ENCODE data around the gene GABRB1.

Gene GABRB1

GRCh38 chr4:47219586-47219985 is 188.2 kb downstream of the GABRB1 start:
- no peak overlapping the region for H3K27ac ChIP-seq (ENCODE audit: low read length)
- no peaks in the 10 kb centered on the region for H3K4me1 ChIP-seq (ENCODE audit: low read length)
- H3F3A ChIP-seq (ENCODE audit: insufficient read depth, low read length) = no peaks in the 10 kb centered on the region
- no peak overlapping the region for H2AFZ ChIP-seq (ENCODE audit: low read length)
- no peaks in the 10 kb centered on the region for H4K20me1 ChIP-seq (ENCODE audit: insufficient read depth, low read length)
- no peak for DNase-seq
- no peaks in the 10 kb centered on the region for H3K9me2 ChIP-seq (replicated peaks; ENCODE audit: insufficient read depth, low read length)
- H3K9ac ChIP-seq (ENCODE audit: low read length) = no peak overlapping the region
- H3K79me2 ChIP-seq (ENCODE audit: low read length) = no peaks in the 10 kb centered on the region
- no peaks in the 10 kb centered on the region for H3K36me3 ChIP-seq (replicated peaks; ENCODE audit: insufficient read depth, low read length)
- no peaks in the 10 kb centered on the region for H3K9me3 ChIP-seq (replicated peaks; ENCODE audit: insufficient read depth, low read length)
- H3K4me3 ChIP-seq (ENCODE audit: low read length) = no peak overlapping the region
- TF ChIP-seq, protein P1, sequence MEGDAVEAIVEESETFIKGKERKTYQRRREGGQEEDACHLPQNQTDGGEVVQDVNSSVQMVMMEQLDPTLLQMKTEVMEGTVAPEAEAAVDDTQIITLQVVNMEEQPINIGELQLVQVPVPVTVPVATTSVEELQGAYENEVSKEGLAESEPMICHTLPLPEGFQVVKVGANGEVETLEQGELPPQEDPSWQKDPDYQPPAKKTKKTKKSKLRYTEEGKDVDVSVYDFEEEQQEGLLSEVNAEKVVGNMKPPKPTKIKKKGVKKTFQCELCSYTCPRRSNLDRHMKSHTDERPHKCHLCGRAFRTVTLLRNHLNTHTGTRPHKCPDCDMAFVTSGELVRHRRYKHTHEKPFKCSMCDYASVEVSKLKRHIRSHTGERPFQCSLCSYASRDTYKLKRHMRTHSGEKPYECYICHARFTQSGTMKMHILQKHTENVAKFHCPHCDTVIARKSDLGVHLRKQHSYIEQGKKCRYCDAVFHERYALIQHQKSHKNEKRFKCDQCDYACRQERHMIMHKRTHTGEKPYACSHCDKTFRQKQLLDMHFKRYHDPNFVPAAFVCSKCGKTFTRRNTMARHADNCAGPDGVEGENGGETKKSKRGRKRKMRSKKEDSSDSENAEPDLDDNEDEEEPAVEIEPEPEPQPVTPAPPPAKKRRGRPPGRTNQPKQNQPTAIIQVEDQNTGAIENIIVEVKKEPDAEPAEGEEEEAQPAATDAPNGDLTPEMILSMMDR (IDR thresholded peaks at IDR 0.05; ENCODE audit: low read length) = no peak
- TF ChIP-seq EZH2 (optimal IDR thresholded peaks at IDR 0.05; ENCODE audit: low read depth, low read length) (no peak), EZH2phosphoT487 (IDR thresholded peaks at IDR 0.05; ENCODE audit: low read length) (no peak)
- H3K27me3 ChIP-seq (replicated peaks; ENCODE audit: insufficient read depth, low read length) = no peaks in the 10 kb centered on the region
- no peak overlapping the region for H3K4me2 ChIP-seq (ENCODE audit: low read depth, low read length)

DNA sequence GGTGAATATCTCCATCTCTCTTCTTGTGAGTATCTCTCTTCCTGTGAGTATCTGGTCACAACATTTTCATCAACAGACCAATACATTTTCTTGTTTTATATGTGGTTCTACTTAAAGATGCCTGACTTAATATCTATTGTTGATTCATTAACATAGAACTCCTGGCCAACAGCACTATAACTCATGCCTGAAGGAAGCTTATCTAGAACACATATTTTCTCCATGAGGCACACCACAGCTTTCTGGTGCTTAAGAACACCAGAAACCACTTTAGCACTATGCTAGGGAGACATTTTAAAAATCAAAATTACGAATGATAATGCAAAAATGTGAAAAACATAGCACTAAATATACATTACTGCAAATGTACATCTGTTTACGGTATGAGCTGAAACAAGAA is 190.4 kb downstream of the GABRB1 start:
- Histone ChIP-seq H3K79me2 (ENCODE audit: low read length) (no peaks in the 10 kb centered on the region), H3K9ac (ENCODE audit: low read length) (no peak overlapping the region), H3K27me3 (replicated peaks; ENCODE audit: insufficient read depth, low read length) (no peaks in the 10 kb centered on the region), H3K36me3 (replicated peaks; ENCODE audit: insufficient read depth, low read length) (no peaks in the 10 kb centered on the region), H2AFZ (ENCODE audit: low read length) (no peak overlapping the region), H3K9me2 (replicated peaks; ENCODE audit: insufficient read depth, low read length) (no peaks in the 10 kb centered on the region), H4K20me1 (ENCODE audit: insufficient read depth, low read length) (no peaks in the 10 kb centered on the region), H3K27ac (ENCODE audit: low read length) (no peak overlapping the region), H3K9me3 (replicated peaks; ENCODE audit: insufficient read depth, low read length) (no peaks in the 10 kb centered on the region), H3K4me1 (ENCODE audit: low read length) (no peaks in the 10 kb centered on the region), H3F3A (ENCODE audit: insufficient read depth, low read length) (no peaks in the 10 kb centered on the region), H3K4me2 (ENCODE audit: low read depth, low read length) (no peak overlapping the region), H3K4me3 (ENCODE audit: low read length) (no peak overlapping the region)
- no peak for TF ChIP-seq EZH2 (optimal IDR thresholded peaks at IDR 0.05; ENCODE audit: low read depth, low read length)
- no peak for TF ChIP-seq EZH2phosphoT487 (IDR thresholded peaks at IDR 0.05; ENCODE audit: low read length)
- TF ChIP-seq, protein P1 (IDR thresholded peaks at IDR 0.05; ENCODE audit: low read length) = no peak
- DNase-seq = no peak

DNA sequence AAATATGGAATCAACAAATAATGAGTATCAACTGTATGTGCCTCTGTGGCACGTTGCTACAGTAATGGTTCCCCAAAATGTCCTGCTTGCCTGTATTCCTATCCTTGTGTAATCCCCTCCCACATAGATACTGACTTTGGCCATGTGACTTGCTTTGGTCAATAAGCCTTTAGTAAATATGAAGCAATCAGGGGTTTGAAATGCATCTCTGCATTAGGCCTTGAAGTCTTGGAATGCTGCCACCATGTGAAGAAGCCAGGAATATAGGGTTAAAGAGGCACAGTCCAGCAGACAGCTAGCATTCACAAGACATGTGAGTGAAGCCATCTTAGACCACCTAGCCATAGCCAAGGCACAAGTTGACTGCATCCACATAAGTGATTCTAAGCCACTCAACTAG is 190.9 kb downstream of the GABRB1 start:
- no peak overlapping the region for H3K4me2 ChIP-seq (ENCODE audit: low read depth, low read length)

More for the DNA sequence above, 190.9 kb downstream of the GABRB1 start:
- no peaks in the 10 kb centered on the region for H4K20me1 ChIP-seq (ENCODE audit: insufficient read depth, low read length)
- H3K36me3 ChIP-seq (replicated peaks; ENCODE audit: insufficient read depth, low read length) = no peaks in the 10 kb centered on the region
- no peak overlapping the region for H3K27ac ChIP-seq (ENCODE audit: low read length)
- no peaks in the 10 kb centered on the region for H3K9me2 ChIP-seq (replicated peaks; ENCODE audit: insufficient read depth, low read length)
- H3K27me3 ChIP-seq (replicated peaks; ENCODE audit: insufficient read depth, low read length) = no peaks in the 10 kb centered on the region
- H3K79me2 ChIP-seq (ENCODE audit: low read length) = no peaks in the 10 kb centered on the region
- no peaks in the 10 kb centered on the region for H3K9me3 ChIP-seq (replicated peaks; ENCODE audit: insufficient read depth, low read length)
- DNase-seq = no peak
- H3K4me1 ChIP-seq (ENCODE audit: low read length) = no peaks in the 10 kb centered on the region
- TF ChIP-seq EZH2phosphoT487 (IDR thresholded peaks at IDR 0.05; ENCODE audit: low read length) = no peak
- TF ChIP-seq EZH2 (optimal IDR thresholded peaks at IDR 0.05; ENCODE audit: low read depth, low read length) = no peak
- TF ChIP-seq, protein P1 (IDR thresholded peaks at IDR 0.05; ENCODE audit: low read length) = no peak
- H3K4me3 ChIP-seq (ENCODE audit: low read length) = no peak overlapping the region
- H2AFZ ChIP-seq (ENCODE audit: low read length) = no peak overlapping the region
- H3K9ac ChIP-seq (ENCODE audit: low read length) = no peak overlapping the region
- H3F3A ChIP-seq (ENCODE audit: insufficient read depth, low read length) = no peaks in the 10 kb centered on the region
